ENCODE data around the gene TGIF2LX. TPM values are rescaled to one million over a fixed set of nuclear protein-coding genes. Genes with fewer than 3 reads are reported as not detected.
"Not testable (repeated sequence)": the region's sequence is repeated elsewhere in the genome, so short reads cannot be mapped to it uniquely, and the experiment has no call there.

TGIF2LX gene
- not detected for polyA plus RNA-seq (ENCODE audit: insufficient read depth in 1 of 5, insufficient read length in 5 of 5, low replicate concordance in 1 of 5)
- long read RNA-seq, donor 1: 0 reads
- long read RNA-seq, donor 2: 0 reads
- long read RNA-seq, donor 3: 0 reads
- long read RNA-seq, donor 4: 0 reads
- long read RNA-seq, donor 5: 0 reads
- long read RNA-seq, donor 6: 0 reads
- long read RNA-seq, donor 7: 0 reads
- long read RNA-seq, donor 8: 0 reads

DNA sequence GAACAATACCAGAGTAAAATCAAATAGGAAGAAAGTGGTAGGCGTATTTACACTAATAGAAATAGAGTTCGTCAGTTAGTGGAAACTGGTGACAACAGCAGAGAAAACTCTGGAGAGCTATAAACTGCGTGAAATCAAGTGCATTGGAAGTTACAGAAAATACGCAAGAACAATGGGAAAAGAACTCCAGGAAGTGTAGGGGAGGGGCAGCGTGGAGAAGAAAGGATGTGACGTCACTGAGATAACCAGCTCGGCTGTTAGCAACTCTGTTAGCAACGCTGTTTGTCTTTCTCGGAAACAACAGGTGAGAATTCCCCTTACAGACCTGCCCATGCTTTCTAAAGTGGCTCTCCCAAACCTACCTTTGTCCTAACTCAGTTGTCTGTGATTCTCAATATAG is at the start of gene TGIF2LX:
Gene TGIF2LX (plus strand): TSS at position 244 of the 400 bp plus-strand sequence. CDS start 178 bp downstream, outside the sequence.
- not testable (repeated sequence) for DNase-seq

DNA sequence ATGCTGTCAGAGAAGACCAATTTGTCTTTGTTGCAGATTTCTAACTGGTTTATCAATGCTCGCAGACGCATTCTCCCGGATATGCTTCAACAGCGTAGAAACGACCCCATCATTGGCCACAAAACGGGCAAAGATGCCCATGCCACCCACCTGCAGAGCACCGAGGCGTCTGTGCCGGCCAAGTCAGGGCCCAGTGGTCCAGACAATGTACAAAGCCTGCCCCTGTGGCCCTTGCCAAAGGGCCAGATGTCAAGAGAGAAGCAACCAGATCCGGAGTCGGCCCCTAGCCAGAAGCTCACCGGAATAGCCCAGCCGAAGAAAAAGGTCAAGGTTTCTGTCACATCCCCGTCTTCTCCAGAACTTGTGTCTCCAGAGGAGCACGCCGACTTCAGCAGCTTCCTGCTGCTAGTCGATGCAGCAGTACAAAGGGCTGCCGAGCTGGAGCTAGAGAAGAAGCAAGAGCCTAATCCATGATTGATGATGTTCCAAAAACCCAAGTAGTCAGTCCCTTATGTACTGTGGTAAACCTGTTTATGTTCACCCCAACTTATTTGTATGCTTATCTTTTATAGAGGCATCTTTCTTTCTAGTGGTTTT is 728 bp downstream of the TGIF2LX start:
- not testable (repeated sequence) for DNase-seq

DNA sequence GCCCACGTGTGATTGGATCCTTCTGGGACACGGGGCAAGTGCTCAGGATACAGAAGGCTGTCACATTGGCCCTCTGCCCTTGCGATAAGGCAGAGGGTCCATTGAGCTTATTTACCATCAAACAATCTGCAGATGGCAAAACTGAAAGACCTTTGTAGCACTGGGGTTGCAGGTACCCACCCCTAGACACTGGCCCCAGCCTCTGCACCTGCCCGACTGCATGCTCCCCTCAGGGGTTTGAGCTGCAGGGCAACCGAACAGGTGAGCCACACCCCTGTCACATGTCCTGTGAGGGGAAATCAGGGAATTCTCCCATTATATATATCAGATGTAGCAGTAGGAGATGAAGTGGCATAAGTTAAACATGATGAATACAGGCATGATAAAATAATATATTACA is 21.4 kb downstream of the TGIF2LX start:
- not testable (repeated sequence) for DNase-seq

DNA sequence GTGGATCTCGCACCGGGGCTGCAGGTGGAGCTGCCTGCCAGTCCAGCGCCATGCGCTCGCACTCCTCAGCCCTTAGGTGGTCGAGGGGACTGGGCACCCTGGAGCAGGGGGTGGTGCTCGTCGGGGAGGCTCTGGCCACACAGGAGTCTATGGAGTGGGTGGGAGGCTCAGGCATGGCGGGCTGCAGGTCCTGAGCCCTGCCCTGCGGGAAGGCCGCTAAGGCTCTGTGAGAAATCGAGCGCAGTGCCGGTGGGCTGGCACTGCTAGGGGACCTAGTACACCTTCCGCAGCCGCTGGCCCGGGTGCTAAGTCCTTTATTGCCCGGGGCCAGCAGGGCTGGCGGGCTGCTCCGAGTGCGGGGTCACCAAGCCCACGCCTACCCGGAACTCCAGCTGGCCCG is 43.9 kb downstream of the TGIF2LX start:
- not testable (repeated sequence) for DNase-seq
